Measurements from ENCODE around the gene UBE2J2. TPM values are rescaled to one million over a fixed set of nuclear protein-coding genes. Genes with fewer than 3 reads are reported as not detected.

Gene UBE2J2
- total and polyA plus RNA-seq, 10 donors, result 39.1 to 69.7 (median 55.3) TPM

- Histone ChIP-seq H3K9me3 (no peaks in the 10 kb centered on the region), H3K27ac (peak overlapping the region; percentile 58 to 99 (median 71)), H3K27me3 (replicated peaks in 1 of 7) (no peaks in the 10 kb centered on the region), H3K36me3 (peaks cover 0 to 9% (median 0%) of the 10 kb centered on the region in 6 donors), H3K4me3 (peak overlapping the region in 7 of 8 donors; percentile 5 to 97 (median 84)), H3K4me1 (peaks cover 40 to 67% (median 54%) of the 10 kb centered on the region in 6 donors)
- TF ChIP-seq POLR2AphosphoS5 (IDR thresholded peaks at IDR 0.05) (peak in 2 of 3 donors; percentile 65 to 68), POLR2A (IDR thresholded peaks at IDR 0.05) (no peak)
- TF ChIP-seq, protein P1, sequence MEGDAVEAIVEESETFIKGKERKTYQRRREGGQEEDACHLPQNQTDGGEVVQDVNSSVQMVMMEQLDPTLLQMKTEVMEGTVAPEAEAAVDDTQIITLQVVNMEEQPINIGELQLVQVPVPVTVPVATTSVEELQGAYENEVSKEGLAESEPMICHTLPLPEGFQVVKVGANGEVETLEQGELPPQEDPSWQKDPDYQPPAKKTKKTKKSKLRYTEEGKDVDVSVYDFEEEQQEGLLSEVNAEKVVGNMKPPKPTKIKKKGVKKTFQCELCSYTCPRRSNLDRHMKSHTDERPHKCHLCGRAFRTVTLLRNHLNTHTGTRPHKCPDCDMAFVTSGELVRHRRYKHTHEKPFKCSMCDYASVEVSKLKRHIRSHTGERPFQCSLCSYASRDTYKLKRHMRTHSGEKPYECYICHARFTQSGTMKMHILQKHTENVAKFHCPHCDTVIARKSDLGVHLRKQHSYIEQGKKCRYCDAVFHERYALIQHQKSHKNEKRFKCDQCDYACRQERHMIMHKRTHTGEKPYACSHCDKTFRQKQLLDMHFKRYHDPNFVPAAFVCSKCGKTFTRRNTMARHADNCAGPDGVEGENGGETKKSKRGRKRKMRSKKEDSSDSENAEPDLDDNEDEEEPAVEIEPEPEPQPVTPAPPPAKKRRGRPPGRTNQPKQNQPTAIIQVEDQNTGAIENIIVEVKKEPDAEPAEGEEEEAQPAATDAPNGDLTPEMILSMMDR (IDR thresholded peaks at IDR 0.05 in 8 of 11, conservative IDR thresholded peaks at IDR 0.05 in 3 of 11), result peak in 3 of 11 experiments; percentile 2 to 32 (median 9)
- WGBS, 5 donors, result 10 to 19% (median 14%) methylated on average over 15 to 25 of the region's 25 CpGs
- peak; percentile 90 for DNase-seq
- intact Hi-C loops (cut with DNase I; ENCODE audit: low total_unique reads), result no loop called here
Observed at GRCh38 chr1:1305300-1306069, 31.8 kb upstream of the UBE2J2 start.

DNA sequence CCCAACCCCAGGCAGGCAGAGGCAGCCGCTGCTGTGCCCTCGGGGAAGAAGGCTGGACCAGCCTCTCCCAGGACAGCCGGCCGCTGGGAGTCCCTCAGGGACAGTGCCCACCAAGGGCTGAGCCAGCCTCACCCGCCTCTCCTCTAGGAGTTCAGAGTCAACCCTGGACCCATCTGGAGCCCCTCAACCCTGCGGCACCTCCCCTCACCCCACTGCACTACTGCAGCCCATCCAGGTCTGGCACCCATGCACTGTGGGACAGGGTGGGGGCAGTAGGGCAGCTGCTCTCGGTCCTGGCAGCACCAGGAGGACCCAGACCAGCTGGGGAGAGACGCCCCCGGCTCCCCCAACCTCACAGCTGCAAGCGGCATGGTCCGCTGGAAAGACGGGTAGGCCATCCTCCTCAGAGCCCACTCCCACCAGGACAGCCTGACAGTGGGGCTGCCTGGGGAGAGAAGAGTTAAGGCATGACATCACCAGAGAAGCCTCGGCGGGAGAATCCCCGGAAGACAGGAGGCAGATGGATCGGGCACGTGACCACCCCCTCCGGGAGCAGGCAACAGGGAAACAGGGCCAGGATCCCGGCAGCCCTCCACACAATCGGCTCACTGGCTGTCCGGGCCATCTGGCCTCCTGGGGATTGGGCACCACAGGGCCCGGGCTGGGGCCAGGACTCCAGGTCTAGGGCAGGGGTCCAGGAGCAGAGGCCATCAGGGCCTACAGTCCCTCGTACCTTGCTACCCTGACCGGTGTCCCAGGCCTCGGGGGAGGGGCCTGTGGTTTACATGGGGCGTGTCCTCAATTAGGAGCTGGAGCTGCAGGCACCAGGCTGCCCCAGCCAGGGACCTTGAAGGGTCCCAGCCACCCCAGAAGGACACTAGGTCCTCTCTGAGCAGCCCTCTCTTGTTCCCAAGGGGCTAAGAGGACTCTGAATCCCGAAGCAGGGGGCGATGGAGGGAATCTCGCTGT, 31.0 kb upstream of the UBE2J2 start:
- no peak for TF ChIP-seq POLR2A (IDR thresholded peaks at IDR 0.05)
- TF ChIP-seq POLR2AphosphoS5 (IDR thresholded peaks at IDR 0.05), result peak in 2 of 3 donors; percentile 17 to 31
- no peak for DNase-seq
- Histone ChIP-seq H3K27ac (peak overlapping the region; percentile 58 to 99 (median 71)), H3K9me3 (no peaks in the 10 kb centered on the region), H3K4me3 (peak overlapping the region in 6 of 8 donors; percentile 5 to 97 (median 86)), H3K27me3 (replicated peaks in 1 of 7) (no peaks in the 10 kb centered on the region), H3K36me3 (peaks cover 0 to 2% (median 0%) of the 10 kb centered on the region in 6 donors), H3K4me1 (peaks cover 36 to 59% (median 46%) of the 10 kb centered on the region in 6 donors)
- WGBS, 5 donors, result 35 to 56% (median 45%) methylated on average over 6 to 29 of the region's 29 CpGs
- intact Hi-C loops (cut with DNase I; ENCODE audit: low total_unique reads), result no loop called here

- TF ChIP-seq, protein P1 (IDR thresholded peaks at IDR 0.05 in 8 of 11, conservative IDR thresholded peaks at IDR 0.05 in 3 of 11), result no peak
- TF ChIP-seq POLR2A (IDR thresholded peaks at IDR 0.05), result no peak
- TF ChIP-seq POLR2AphosphoS5 (IDR thresholded peaks at IDR 0.05), result no peak
- intact Hi-C loops (cut with DNase I; ENCODE audit: low total_unique reads), result no loop called here
- H3K4me1 ChIP-seq, result peaks cover 31 to 54% (median 37%) of the 10 kb centered on the region in 6 donors
- H3K27ac ChIP-seq, result peak overlapping the region in 1 of 8 donors; percentile 99
- DNase-seq, result no peak
- H3K4me3 ChIP-seq, result no peak overlapping the region
- H3K27me3 ChIP-seq (replicated peaks in 1 of 7), result no peaks in the 10 kb centered on the region
- 75 to 90% (median 85%) methylated on average over 10 to 13 of the region's 13 CpGs for WGBS, 5 donors
- no peaks in the 10 kb centered on the region for H3K9me3 ChIP-seq
- H3K36me3 ChIP-seq, result peaks cover 0 to 8% (median 0%) of the 10 kb centered on the region in 6 donors
Observed at GRCh38 chr1:1303736-1304135, 30.1 kb upstream of the UBE2J2 start.

DNA sequence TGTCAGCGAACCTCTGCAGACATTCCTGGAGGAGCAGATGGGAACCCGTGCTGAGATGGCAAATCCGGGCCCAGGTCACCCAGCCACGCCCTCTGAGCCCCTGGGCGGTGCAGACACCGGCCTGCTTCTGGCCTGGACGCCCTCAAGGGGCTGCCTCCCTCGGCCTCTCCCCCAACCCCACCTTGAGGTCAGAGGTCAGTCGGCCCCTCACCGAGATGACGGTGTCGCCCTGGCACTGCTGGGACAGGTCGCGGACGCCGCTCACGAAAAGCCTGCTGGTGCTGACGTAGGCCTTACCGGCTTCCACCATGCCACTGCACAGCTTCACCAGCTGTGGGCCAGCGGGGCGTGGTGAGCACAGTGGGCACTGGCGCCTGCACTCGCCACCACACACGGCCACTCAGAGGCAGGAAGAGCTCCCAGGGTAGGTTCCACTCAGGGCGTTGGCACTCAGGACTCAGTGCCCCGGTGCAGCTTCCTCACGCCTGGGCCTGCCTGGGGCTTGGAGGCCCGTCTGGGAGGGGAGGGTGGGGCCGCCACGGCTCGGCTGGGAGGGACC, 29.4 kb upstream of the UBE2J2 start:
- H3K27me3 ChIP-seq (replicated peaks in 1 of 7), result no peaks in the 10 kb centered on the region
- H3K27ac ChIP-seq, result no peak overlapping the region
- TF ChIP-seq POLR2AphosphoS5 (IDR thresholded peaks at IDR 0.05), result peak in 2 of 3 donors; percentile 8 to 28
- TF ChIP-seq, protein P1 (IDR thresholded peaks at IDR 0.05 in 8 of 11, conservative IDR thresholded peaks at IDR 0.05 in 3 of 11), result no peak
- H3K9me3 ChIP-seq, result no peaks in the 10 kb centered on the region
- peaks cover 0 to 12% (median 0%) of the 10 kb centered on the region in 6 donors for H3K36me3 ChIP-seq
- no peak overlapping the region for H3K4me3 ChIP-seq
- intact Hi-C loops (cut with DNase I; ENCODE audit: low total_unique reads), result no loop called here
- H3K4me1 ChIP-seq, result peaks cover 31 to 55% (median 37%) of the 10 kb centered on the region in 6 donors
- 77 to 88% (median 79%) methylated on average over 16 to 31 of the region's 31 CpGs for WGBS, 5 donors
- no peak for DNase-seq

All from spleen (tissue), 11 donors.